OCI-LY1 (cell line): ENCODE data around the gene SLC19A1.

Experiments
- EZH2 ChIP-seq: fragments of 200-600 bp; sonication (generic), shearing (Covaris generic); IDR thresholded peaks from 2 replicates; pipeline ENCODE4 v1.8.0; 2017; ENCODE audit warnings: borderline replicate concordance, mixed run types, mild to moderate bottlenecking, antibody characterized with exemption, low read length, moderate library complexity, mixed read lengths
- TF ChIP-seq, protein P1 (sequence below): fragments of 200-600 bp; sonication (generic), shearing (Covaris generic); IDR thresholded peaks from 2 replicates; pipeline ENCODE4 v1.5.1; 2017; ENCODE audit warnings: mild to moderate bottlenecking, antibody characterized with exemption, low read length, moderate library complexity, mixed read lengths

DNA sequence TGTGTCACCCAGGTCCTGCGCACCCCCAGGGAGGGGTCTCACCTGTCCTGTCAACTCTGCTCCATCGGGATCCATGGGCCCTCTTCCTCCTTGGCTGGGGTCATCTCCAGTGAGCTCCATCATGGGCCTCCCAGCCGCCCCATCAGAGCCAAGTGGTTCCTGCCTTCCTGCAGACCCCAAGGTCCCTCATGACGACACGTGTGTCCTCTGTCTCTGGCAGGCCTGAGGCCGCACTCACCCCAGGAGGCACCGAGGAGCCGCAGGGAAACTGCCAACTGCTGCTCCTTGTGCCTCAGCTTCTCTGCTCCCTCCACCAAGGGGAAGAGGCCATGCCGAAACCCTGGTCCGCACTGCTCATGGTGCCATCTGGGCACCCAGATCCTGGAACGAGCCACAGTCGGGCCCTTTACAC, 90.5 kb downstream of the SLC19A1 start:
- TF ChIP-seq, protein P1, sequence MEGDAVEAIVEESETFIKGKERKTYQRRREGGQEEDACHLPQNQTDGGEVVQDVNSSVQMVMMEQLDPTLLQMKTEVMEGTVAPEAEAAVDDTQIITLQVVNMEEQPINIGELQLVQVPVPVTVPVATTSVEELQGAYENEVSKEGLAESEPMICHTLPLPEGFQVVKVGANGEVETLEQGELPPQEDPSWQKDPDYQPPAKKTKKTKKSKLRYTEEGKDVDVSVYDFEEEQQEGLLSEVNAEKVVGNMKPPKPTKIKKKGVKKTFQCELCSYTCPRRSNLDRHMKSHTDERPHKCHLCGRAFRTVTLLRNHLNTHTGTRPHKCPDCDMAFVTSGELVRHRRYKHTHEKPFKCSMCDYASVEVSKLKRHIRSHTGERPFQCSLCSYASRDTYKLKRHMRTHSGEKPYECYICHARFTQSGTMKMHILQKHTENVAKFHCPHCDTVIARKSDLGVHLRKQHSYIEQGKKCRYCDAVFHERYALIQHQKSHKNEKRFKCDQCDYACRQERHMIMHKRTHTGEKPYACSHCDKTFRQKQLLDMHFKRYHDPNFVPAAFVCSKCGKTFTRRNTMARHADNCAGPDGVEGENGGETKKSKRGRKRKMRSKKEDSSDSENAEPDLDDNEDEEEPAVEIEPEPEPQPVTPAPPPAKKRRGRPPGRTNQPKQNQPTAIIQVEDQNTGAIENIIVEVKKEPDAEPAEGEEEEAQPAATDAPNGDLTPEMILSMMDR, result no peak
- no peak for TF ChIP-seq EZH2
